GM12878 (cell line): ENCODE results near the gene ZNF280D. TPM values are rescaled to one million over a fixed set of nuclear protein-coding genes. Genes with fewer than 3 reads are reported as not detected.
"Not testable (repeated sequence)": the region's sequence is repeated elsewhere in the genome, so short reads cannot be mapped to it uniquely, and the experiment has no call there.

Experiments
- ATAC-seq: fragments of 200-7000 bp; cut with Tn5 transposase; 3 replicates; pipeline ENCODE4 v1.9.1; 2020; ENCODE audit warnings: mild to moderate bottlenecking, moderate library complexity
- BruUV-seq: library from RNA; stranded (reverse); fragments of 400-500 nt; replicated peaks from 2 replicates; lab custom pipeline; 2021; lab: Mats Ljungman, UMichigan
- CTCF ChIA-PET: fragments of 300-600 bp; sonication (Branson Sonifier 250); formaldehyde crosslinking; extraction: SDS; loops from one replicate; lab custom pipeline; 2021; ENCODE audit warnings: inconsistent platforms; lab: Yijun Ruan, JAX
- POLR2A ChIA-PET: fragments of 350-600 bp; formaldehyde crosslinking; extraction: SDS; loops from one replicate; lab custom pipeline; 2021; ENCODE audit warnings: inconsistent platforms; lab: Charles Lee
- RAD21 ChIA-PET: fragments of 300-600 bp; sonication (Branson Sonifier 250); formaldehyde crosslinking; loops from one replicate; lab custom pipeline; 2023; ENCODE audit warnings: antibody characterized with exemption; ENCODE audit not compliant: unreplicated experiment; lab: Charles Lee
- SMC1A ChIA-PET: fragments of 300-600 bp; sonication (Branson Sonifier 250); formaldehyde crosslinking; loops from one replicate; lab custom pipeline; 2023; ENCODE audit not compliant: unreplicated experiment, uncharacterized antibody; lab: Charles Lee
- DNase-seq: peaks from one replicate; pipeline ENCODE4 v3.0.0-alpha.2; 2011; ENCODE audit warnings: low read depth, low spot score
- FAIRE-seq: peaks from 3 replicates; lab custom pipeline; 2011; peaks lifted over from hg19 to GRCh38; lab: Jason Lieb, UNC
- H2AFZ ChIP-seq: 2 replicates; pipeline ENCODE4 v1.6.0; 2011; ENCODE audit warnings: low read depth, low read length, control low read depth; ENCODE audit not compliant: control insufficient read depth
- H3K27ac ChIP-seq: 2 replicates; pipeline ENCODE4 v1.5.1; 2011; ENCODE audit warnings: control low read depth; ENCODE audit not compliant: control insufficient read depth, insufficient read depth
- H3K27me3 ChIP-seq, 2 experiments: replicated peaks in 1 of 2; 2 replicates each; pipeline versions ENCODE4 v1.6.0 to v1.6.1; 2011; ENCODE audit warnings: low read length in 1 of 2; ENCODE audit not compliant: control insufficient read depth in 2 of 2, insufficient read depth in 2 of 2
- H3K36me3 ChIP-seq, 2 experiments: 2 replicates each; pipeline ENCODE4 v1.5.1; 2011; ENCODE audit warnings: low read length in 1 of 2; ENCODE audit not compliant: control insufficient read depth in 2 of 2, insufficient read depth in 2 of 2
- H3K4me1 ChIP-seq: 2 replicates; pipeline ENCODE4 v1.6.1; 2011; ENCODE audit warnings: mild to moderate bottlenecking, low read length, moderate library complexity, mixed read lengths; ENCODE audit not compliant: control insufficient read depth, insufficient read depth
- H3K4me2 ChIP-seq: 2 replicates; pipeline ENCODE4 v1.6.0; 2011; ENCODE audit warnings: control low read depth; ENCODE audit not compliant: control insufficient read depth, insufficient read depth
- H3K4me3 ChIP-seq: fragments of 200-600 bp; sonication (generic); 2 replicates; pipeline ENCODE4 v1.5.1; 2016
- H3K79me2 ChIP-seq: 2 replicates; pipeline ENCODE4 v1.6.0; 2011; ENCODE audit warnings: low read length; ENCODE audit not compliant: control insufficient read depth, insufficient read depth
- H3K9ac ChIP-seq: 2 replicates; pipeline ENCODE4 v1.8.0; 2011; ENCODE audit warnings: low read length, control low read depth, mixed read lengths; ENCODE audit not compliant: control insufficient read depth, insufficient read depth
- H3K9me3 ChIP-seq: replicated peaks from 3 replicates; pipeline ENCODE4 v1.5.1; 2011; ENCODE audit warnings: mild to moderate bottlenecking, low read length; ENCODE audit not compliant: control insufficient read depth, insufficient read depth
- H4K20me1 ChIP-seq: 2 replicates; pipeline ENCODE4 v1.6.0; 2011; ENCODE audit not compliant: control insufficient read depth, insufficient read depth
- BACH1 ChIP-seq: fragments of 450-650 bp; IDR thresholded peaks from 2 replicates; pipeline ENCODE4 v1.6.1; 2017; ENCODE audit warnings: mild to moderate bottlenecking, borderline replicate concordance
- CBX3 ChIP-seq: fragments of 200-600 bp; sonication (generic); IDR thresholded peaks from 2 replicates; pipeline ENCODE4 v1.6.1; 2016; ENCODE audit warnings: low read depth, borderline replicate concordance
- HDAC2 ChIP-seq: fragments of 200-600 bp; sonication (generic); IDR thresholded peaks from 2 replicates; pipeline ENCODE4 v1.6.1; 2017
- IRF5 ChIP-seq: fragments of 450-650 bp; IDR thresholded peaks from 2 replicates; pipeline ENCODE4 v1.6.1; 2017; ENCODE audit warnings: borderline replicate concordance
- SRF ChIP-seq, 2 experiments: IDR thresholded peaks; 2 replicates each; pipeline ENCODE4 v1.6.1; 2011; ENCODE audit warnings: low read depth in 2 of 2, low read length in 2 of 2, mild to moderate bottlenecking in 1 of 2, moderate library complexity in 1 of 2
- SUPT20H ChIP-seq: IDR thresholded peaks from 2 replicates; pipeline ENCODE4 v1.6.1; 2011; ENCODE audit warnings: low read depth, mild to moderate bottlenecking, low read length, moderate library complexity, borderline replicate concordance; ENCODE audit not compliant: control insufficient read depth
- WGBS: methylation state at CpG from one replicate; pipeline ENCODE4 v1.1.6; 2016; ENCODE audit warnings: low lambda C conversion rate; ENCODE audit not compliant: insufficient replicate concordance, insufficient coverage; ENCODE audit errors: missing lambda C conversion rate; 5-methylcytosine and 5-hydroxymethylcytosine counted together
- in situ Hi-C: fragments of 300-500 bp; cut with MboI; formaldehyde crosslinking; loops from 9 replicates; pipeline ENCODE4 v1.14.3; 2018; ENCODE audit warnings: mixed read lengths
- intact Hi-C: fragments of 100-400 bp; cut with micrococcal nuclease; formaldehyde crosslinking; loops from one replicate; pipeline ENCODE4 v1.14.2; 2022; ENCODE audit not compliant: unreplicated experiment
- polyA plus RNA-seq, 11 experiments: library from polyadenylated mRNA; depleted of rRNA in 4 of 11; unstranded in 6 of 11; stranded (reverse) in 5 of 11; fragments of >200 nt; fragmentation: Nextera tagmentation in 4 of 11; fragmentation: Illumina TruSeq in 1 of 11; extraction: Ambion mirVana in 4 of 11; extraction: Trizol in 1 of 11; gene quantifications; 1 replicate in 1 of 11; 2 replicates in 10 of 11; pipeline versions ENCODE4 v1.2.1 to v1.2.3, GENCODE V29; 2011 to 2016; ENCODE audit warnings: inconsistent platforms in 2 of 11, missing spikeins in 2 of 11, low read depth in 1 of 11
- total RNA-seq, 4 experiments: library from RNA; depleted of rRNA in 3 of 4; stranded (reverse); fragments of >200 nt in 3 of 4; fragmentation: Illumina TruSeq in 1 of 4; extraction: Trizol in 1 of 4; gene quantifications; 2 replicates each; pipeline versions ENCODE4 v1.2.1 to v1.2.3, GENCODE V29; 2013 to 2021

Gene ZNF280D
- total and polyA plus RNA-seq, 10 of the 15 experiments (the other 5 are each of a cell fraction or from before 2014, with no cell fraction given): 5.6 to 18.6 (median 8.6) TPM

- Histone ChIP-seq H4K20me1 (no peaks in the 10 kb centered on the region), H3K9ac (no peak overlapping the region), H3K4me1 (peaks cover 3% of the 10 kb centered on the region; the same call in 1 of the 2 replicates), H2AFZ (no peak overlapping the region), H3K9me3 (no peaks in the 10 kb centered on the region; the same call in none of the 3 replicates), H3K27me3 (no peaks in the 10 kb centered on the region), H3K4me2 (no peak overlapping the region), H3K4me3 (no peak overlapping the region), H3K79me2 (peaks cover 5% of the 10 kb centered on the region; the same call in 1 of the 2 replicates), H3K27ac (no peak overlapping the region), H3K36me3 (no peaks in the 10 kb centered on the region)
- DNase-seq (no peak), ATAC-seq (no peak), FAIRE-seq (no peak)
- in situ Hi-C loops (no loop called here), intact Hi-C loops (no loop called here)
- ChIA-PET POLR2A (no interaction called here), SMC1A (no interaction called here), CTCF (no interaction called here), RAD21 (no interaction called here)
- no TSS peak for BruUV-seq
- TF ChIP-seq SRF (IDR thresholded peaks at IDR 0.05; ENCODE audit: low read depth in 2 of 2, low read length in 2 of 2) (no peak), CBX3 (no peak), SUPT20H (no peak), BACH1 (no peak), IRF5 (no peak), HDAC2 (no peak)
These were observed 18.1 kb downstream of the ZNF280D start for GRCh38 chr15:56715220-56715619.

GRCh38 chr15:56709502-56709901 lies 23.8 kb downstream of the ZNF280D start:
- POLR2A ChIA-PET: not testable (repeated sequence)

More at GRCh38 chr15:56709502-56709901, 23.8 kb downstream of the ZNF280D start:
- SMC1A ChIA-PET, BruUV-seq, in situ Hi-C loops, H3K4me2 ChIP-seq, H3K27ac ChIP-seq, H4K20me1 ChIP-seq, CTCF ChIA-PET, H3K9ac ChIP-seq, H3K36me3 ChIP-seq, DNase-seq, FAIRE-seq, H3K27me3 ChIP-seq, H3K9me3 ChIP-seq, H3K4me1 ChIP-seq, ATAC-seq, RAD21 ChIA-PET, H3K79me2 ChIP-seq, H2AFZ ChIP-seq, H3K4me3 ChIP-seq: not testable (repeated sequence)
- WGBS: 92% methylated on average over 5 of the region's 5 CpGs
- intact Hi-C loops: loop anchor here (2.0 kb wide), 1 partner anchor 27 kb away; no protein-coding TSS in a partner anchor
